NT2/D1 (cell line): ENCODE data around the gene ELOVL2.

Experiments
- SUZ12 ChIP-seq: IDR thresholded peaks from 2 replicates; pipeline ENCODE4 v1.6.1; 2011; ENCODE audit not compliant: insufficient read length, insufficient read depth; ENCODE audit errors: extremely low read depth
- YY1 ChIP-seq: IDR thresholded peaks from 2 replicates; pipeline ENCODE4 v1.6.1; 2011; ENCODE audit not compliant: insufficient read length, insufficient read depth
- ZNF274 ChIP-seq: IDR thresholded peaks from 2 replicates; pipeline ENCODE4 v1.6.1; 2011; ENCODE audit warnings: mild to moderate bottlenecking, low read depth, low read length

DNA sequence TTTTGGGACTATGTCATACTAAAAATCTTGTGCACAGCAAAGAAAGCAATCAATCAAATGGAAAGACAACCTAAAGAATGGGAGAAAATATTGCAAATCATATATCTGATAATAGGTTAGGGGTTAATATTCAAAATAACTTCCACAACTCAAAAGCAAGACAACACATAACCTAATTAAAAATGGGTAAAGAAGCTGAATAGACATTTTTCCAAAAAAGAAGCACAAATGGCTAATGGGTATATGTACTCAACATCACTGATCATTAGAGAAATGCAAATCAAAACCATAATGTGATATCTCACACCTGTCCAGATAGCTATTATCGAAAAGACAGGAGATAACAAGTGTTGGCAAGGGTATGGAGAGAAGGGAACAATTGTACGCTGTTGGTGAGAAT is 104.3 kb downstream of the ELOVL2 start:
- TF ChIP-seq ZNF274 (no peak), YY1 (no peak), SUZ12 (no peak)
